OCI-LY7 (cell line): ENCODE results near the gene VEPH1. TPM values are rescaled to one million over a fixed set of nuclear protein-coding genes. Genes with fewer than 3 reads are reported as not detected.

ENCODE experiments used
- BruUV-seq: library from RNA; stranded (reverse); fragments of 400-500 nt; replicated peaks from 2 replicates; lab custom pipeline; 2021; lab: Mats Ljungman, UMichigan
- CTCF ChIA-PET: fragments of 300-600 bp; sonication (Branson Sonifier 250); formaldehyde crosslinking; loops from one replicate; lab custom pipeline; 2022; ENCODE audit warnings: antibody characterized with exemption; ENCODE audit not compliant: unreplicated experiment; lab: Charles Lee
- POLR2A ChIA-PET: fragments of 300-600 bp; sonication (Branson Sonifier 250); formaldehyde crosslinking; loops from one replicate; lab custom pipeline; 2022; ENCODE audit warnings: antibody characterized with exemption; lab: Charles Lee
- DNase-seq: peaks from one replicate; pipeline ENCODE4 v3.0.0-alpha.2; 2015; ENCODE audit warnings: low spot score
- H2AFZ ChIP-seq: fragments of 200-600 bp; sonication (generic), shearing (Covaris generic); 2 replicates; pipeline ENCODE4 v1.6.1; 2014; ENCODE audit warnings: mild to moderate bottlenecking, antibody characterized with exemption, low read length, moderate library complexity
- H3K27ac ChIP-seq: fragments of 200-600 bp; sonication (generic); 2 replicates; pipeline ENCODE4 v1.5.1; 2014; ENCODE audit warnings: mixed run types, low read depth, mild to moderate bottlenecking, moderate library complexity, low read length, inconsistent platforms; ENCODE audit not compliant: poor library complexity, severe bottlenecking
- H3K36me3 ChIP-seq: fragments of 200-600 bp; sonication (generic); 2 replicates; pipeline ENCODE4 v1.6.1; 2014; ENCODE audit warnings: mild to moderate bottlenecking, antibody characterized with exemption, low read length, moderate library complexity, mixed read lengths; ENCODE audit not compliant: insufficient read depth
- H3K4me1 ChIP-seq: fragments of 200-600 bp; sonication (generic); 2 replicates; pipeline ENCODE4 v1.5.1; 2014; ENCODE audit warnings: mild to moderate bottlenecking, low read length; ENCODE audit not compliant: insufficient read depth, poor library complexity, severe bottlenecking
- H3K4me2 ChIP-seq: fragments of 200-600 bp; sonication (generic); 2 replicates; pipeline ENCODE4 v1.6.1; 2014; ENCODE audit warnings: mild to moderate bottlenecking, low read length
- H3K4me3 ChIP-seq: fragments of 200-600 bp; sonication (generic); 2 replicates; pipeline ENCODE4 v1.5.1; 2014; ENCODE audit warnings: mild to moderate bottlenecking, low read depth, low read length; ENCODE audit not compliant: poor library complexity, severe bottlenecking
- H3K79me2 ChIP-seq: fragments of 200-600 bp; sonication (generic); 2 replicates; pipeline ENCODE4 v1.6.1; 2016; ENCODE audit warnings: low read depth, mild to moderate bottlenecking, low read length, moderate library complexity, mixed read lengths; ENCODE audit not compliant: insufficient read depth
- H3K9me2 ChIP-seq: fragments of 200-600 bp; sonication (generic); 2 replicates; pipeline ENCODE4 v1.6.1; 2016; ENCODE audit warnings: mild to moderate bottlenecking, low read length, mixed read lengths; ENCODE audit not compliant: insufficient read depth
- H3K9me3 ChIP-seq: fragments of 200-600 bp; sonication (generic); 2 replicates; pipeline ENCODE4 v1.6.1; 2014; ENCODE audit warnings: mild to moderate bottlenecking, mixed run types, low read length, mixed read lengths
- H4K20me1 ChIP-seq: fragments of 200-600 bp; sonication (generic); 2 replicates; pipeline ENCODE4 v1.6.1; 2014; ENCODE audit warnings: mild to moderate bottlenecking, antibody characterized with exemption, low read length, moderate library complexity, mixed read lengths; ENCODE audit not compliant: insufficient read depth
- CTCF ChIP-seq: fragments of 200-600 bp; sonication (generic); conservative IDR thresholded peaks from 2 replicates; pipeline ENCODE4 v1.5.1; 2014; ENCODE audit warnings: mild to moderate bottlenecking, antibody characterized with exemption, low read length, moderate library complexity, mixed read lengths
- EZH2phosphoT487 ChIP-seq: fragments of 200-600 bp; sonication (generic); IDR thresholded peaks from 2 replicates; pipeline ENCODE4 v1.6.1; 2018; ENCODE audit warnings: low read depth, borderline replicate concordance, mild to moderate bottlenecking, mixed run types, antibody characterized with exemption, low read length, moderate library complexity, mixed read lengths
- intact Hi-C: fragments of 100-400 bp; cut with micrococcal nuclease; formaldehyde crosslinking; loops from one replicate; pipeline ENCODE4 v1.10.0; 2022; ENCODE audit not compliant: unreplicated experiment
- total RNA-seq, 2 experiments: library from RNA; depleted of rRNA in 1 of 2; stranded (reverse); fragments of >200 nt in 1 of 2; shearing (Covaris generic) in 1 of 2; gene quantifications; 2 replicates each; pipeline ENCODE4 v1.2.3, GENCODE V29; 2014 to 2022

VEPH1 gene
- total RNA-seq, 2 experiments from 2014 or later = not detected

- H3K79me2 ChIP-seq = no peaks in the 10 kb centered on the region
- intact Hi-C loops = no loop called here
- no peak overlapping the region for H2AFZ ChIP-seq
- H4K20me1 ChIP-seq = no peaks in the 10 kb centered on the region
- H3K36me3 ChIP-seq = no peaks in the 10 kb centered on the region
- H3K4me1 ChIP-seq = no peaks in the 10 kb centered on the region
- no TSS peak for BruUV-seq
- H3K27ac ChIP-seq = no peak overlapping the region
- no peak for DNase-seq
- H3K9me2 ChIP-seq = no peaks in the 10 kb centered on the region
- H3K4me2 ChIP-seq = no peak overlapping the region
- ChIA-PET POLR2A (no interaction called here), CTCF (no interaction called here)
- no peak overlapping the region for H3K4me3 ChIP-seq
- TF ChIP-seq EZH2phosphoT487 = no peak
- TF ChIP-seq CTCF = no peak
- H3K9me3 ChIP-seq = no peaks in the 10 kb centered on the region
These were observed 167.8 kb downstream of the VEPH1 start for GRCh38 chr3:157335233-157336076.

GRCh38 chr3:157333551-157333991, 169.6 kb downstream of the VEPH1 start:
- Histone ChIP-seq H3K27ac (no peak overlapping the region), H3K79me2 (no peaks in the 10 kb centered on the region), H3K9me2 (no peaks in the 10 kb centered on the region), H3K4me2 (no peak overlapping the region), H3K4me3 (no peak overlapping the region), H4K20me1 (no peaks in the 10 kb centered on the region), H3K36me3 (no peaks in the 10 kb centered on the region), H3K4me1 (no peaks in the 10 kb centered on the region), H2AFZ (no peak overlapping the region), H3K9me3 (no peaks in the 10 kb centered on the region)
- no peak for DNase-seq
- ChIA-PET POLR2A (no interaction called here), CTCF (no interaction called here)
- BruUV-seq = no TSS peak
- TF ChIP-seq CTCF (no peak), EZH2phosphoT487 (no peak)
- intact Hi-C loops = no loop called here

- H4K20me1 ChIP-seq = no peaks in the 10 kb centered on the region
- H3K36me3 ChIP-seq = no peaks in the 10 kb centered on the region
- H3K4me2 ChIP-seq = no peak overlapping the region
- TF ChIP-seq CTCF = no peak
- TF ChIP-seq EZH2phosphoT487 = no peak
- no peak for DNase-seq
- no peak overlapping the region for H3K27ac ChIP-seq
- BruUV-seq = no TSS peak
- ChIA-PET CTCF (no interaction called here), POLR2A (interaction anchor here (0.5 to 0.9 kb wide), 4 partner anchors 9 to 1671 kb away, joined by 3 to 7 read pairs (median 3); no protein-coding TSS in a partner anchor)
- intact Hi-C loops = no loop called here
- no peaks in the 10 kb centered on the region for H3K4me1 ChIP-seq
- H3K4me3 ChIP-seq = no peak overlapping the region
- H2AFZ ChIP-seq = no peak overlapping the region
- no peaks in the 10 kb centered on the region for H3K9me3 ChIP-seq
- H3K9me2 ChIP-seq = no peaks in the 10 kb centered on the region
- H3K79me2 ChIP-seq = no peaks in the 10 kb centered on the region
These were observed 173.0 kb downstream of the VEPH1 start for GRCh38 chr3:157330206-157330605.
